OCI-LY1 (cell line): Measurements from ENCODE around the gene MXD4.
A peak's percentile ranks its signal among the peaks of the same experiment; 100 is the strongest.

Experiments used
- H2AFZ ChIP-seq: fragments of 200-600 bp; sonication (generic), shearing (Covaris generic); 2 replicates; pipeline ENCODE4 v1.6.0; 2014; ENCODE audit warnings: antibody characterized with exemption, mild to moderate bottlenecking, low read length
- H3F3A ChIP-seq: fragments of 200-600 bp; sonication (generic), shearing (Covaris generic); 2 replicates; pipeline ENCODE4 v1.6.0; 2014; ENCODE audit warnings: mild to moderate bottlenecking, antibody characterized with exemption, low read length, moderate library complexity; ENCODE audit not compliant: insufficient read depth
- H3K27ac ChIP-seq: fragments of 200-600 bp; sonication (generic); 2 replicates; pipeline ENCODE4 v1.5.1; 2014; ENCODE audit warnings: low read length, mixed run types, mild to moderate bottlenecking, low read depth; ENCODE audit not compliant: poor library complexity, severe bottlenecking
- H3K27me3 ChIP-seq: fragments of 200-600 bp; sonication (generic); 2 replicates; pipeline ENCODE4 v1.6.0; 2014; ENCODE audit warnings: antibody characterized with exemption, mild to moderate bottlenecking, low read length, moderate library complexity; ENCODE audit not compliant: insufficient read depth
- H3K36me3 ChIP-seq: fragments of 200-600 bp; sonication (generic); 2 replicates; pipeline ENCODE4 v1.6.1; 2014; ENCODE audit warnings: mild to moderate bottlenecking, antibody characterized with exemption, low read length, moderate library complexity, mixed read lengths; ENCODE audit not compliant: insufficient read depth
- H3K4me1 ChIP-seq: fragments of 200-600 bp; sonication (generic); 2 replicates; pipeline ENCODE4 v1.5.1; 2014; ENCODE audit warnings: mild to moderate bottlenecking, low read length, moderate library complexity; ENCODE audit not compliant: insufficient read depth, severe bottlenecking
- H3K4me2 ChIP-seq: fragments of 200-600 bp; sonication (generic), shearing (Covaris generic); 2 replicates; pipeline ENCODE4 v1.6.1; 2014; ENCODE audit warnings: low read length
- H3K4me3 ChIP-seq: fragments of 200-600 bp; sonication (generic); 2 replicates; pipeline ENCODE4 v1.5.1; 2014; ENCODE audit warnings: low read length, low read depth, mild to moderate bottlenecking, mixed read lengths; ENCODE audit not compliant: poor library complexity, severe bottlenecking
- H3K79me2 ChIP-seq: fragments of 200-600 bp; shearing (Covaris generic); 2 replicates; pipeline ENCODE4 v1.6.1; 2016; ENCODE audit warnings: mixed run types, low read length, mixed read lengths; ENCODE audit not compliant: insufficient read depth
- H3K9ac ChIP-seq: fragments of 200-600 bp; sonication (generic), shearing (Covaris generic); 2 replicates; pipeline ENCODE4 v1.6.1; 2014; ENCODE audit warnings: mild to moderate bottlenecking, low read length, mixed read lengths
- H3K9me2 ChIP-seq: fragments of 200-600 bp; sonication (generic), shearing (Covaris generic); 2 replicates; pipeline ENCODE4 v1.6.1; 2014; ENCODE audit warnings: low read depth, mild to moderate bottlenecking, low read length, mixed read lengths
- H3K9me3 ChIP-seq: fragments of 200-600 bp; shearing (Covaris generic); 2 replicates; pipeline ENCODE4 v1.6.1; 2014; ENCODE audit warnings: low read length, mixed read lengths
- H4K20me1 ChIP-seq: fragments of 200-600 bp; sonication (generic), shearing (Covaris generic); 2 replicates; pipeline ENCODE4 v1.6.0; 2016; ENCODE audit warnings: mild to moderate bottlenecking, low read length; ENCODE audit not compliant: insufficient read depth
- CTCF ChIP-seq: fragments of 200-600 bp; sonication (generic), shearing (Covaris generic); IDR thresholded peaks from 2 replicates; pipeline ENCODE4 v1.5.1; 2017; ENCODE audit warnings: mild to moderate bottlenecking, antibody characterized with exemption, low read length, moderate library complexity, mixed read lengths
- EZH2 ChIP-seq: fragments of 200-600 bp; sonication (generic), shearing (Covaris generic); IDR thresholded peaks from 2 replicates; pipeline ENCODE4 v1.8.0; 2017; ENCODE audit warnings: borderline replicate concordance, mixed run types, mild to moderate bottlenecking, antibody characterized with exemption, low read length, moderate library complexity, mixed read lengths

The MXD4 gene

GRCh38 chr4:2261853-2262144 lies at the start of gene MXD4:
Gene MXD4, minus strand, starts transcription at chr4:2262109. Its CDS starts 129 bp downstream, at chr4:2261980.
- Histone ChIP-seq H3K79me2 (no peaks in the 10 kb centered on the region), H3K9ac (peak within 1 kb of the TSS; percentile 91), H3K4me3 (peak within 1 kb of the TSS; percentile 75), H3K9me2 (no peaks in the 10 kb centered on the region), H2AFZ (no peak within 1 kb of the TSS), H3F3A (no peaks in the 10 kb centered on the region), H4K20me1 (no peaks in the 10 kb centered on the region), H3K27ac (peak within 1 kb of the TSS; percentile 51), H3K36me3 (no peaks in the 10 kb centered on the region), H3K4me2 (peak within 1 kb of the TSS; percentile 84), H3K9me3 (no peaks in the 10 kb centered on the region), H3K27me3 (no peaks in the 10 kb centered on the region), H3K4me1 (peaks cover 29% of the 10 kb centered on the region)
- TF ChIP-seq EZH2 (no peak), CTCF (no peak)

GRCh38 chr4:2306773-2307410 lies 45.0 kb upstream of the MXD4 start:
- H3K9me2 ChIP-seq, result no peaks in the 10 kb centered on the region
- H4K20me1 ChIP-seq, result no peaks in the 10 kb centered on the region
- no peaks in the 10 kb centered on the region for H3F3A ChIP-seq
- no peak overlapping the region for H3K9ac ChIP-seq
- H3K4me3 ChIP-seq, result no peak overlapping the region
- TF ChIP-seq CTCF, result no peak
- TF ChIP-seq EZH2, result no peak
- no peaks in the 10 kb centered on the region for H3K27me3 ChIP-seq
- H3K79me2 ChIP-seq, result no peaks in the 10 kb centered on the region
- no peak overlapping the region for H3K27ac ChIP-seq
- H3K36me3 ChIP-seq, result no peaks in the 10 kb centered on the region; the same call in 1 of the 2 replicates
- no peak overlapping the region for H2AFZ ChIP-seq
- H3K9me3 ChIP-seq, result no peaks in the 10 kb centered on the region
- H3K4me2 ChIP-seq, result no peak overlapping the region
- H3K4me1 ChIP-seq, result peaks cover 4% of the 10 kb centered on the region

GRCh38 chr4:2305766-2306501 lies 44.0 kb upstream of the MXD4 start:
- Histone ChIP-seq H3K9me3 (no peaks in the 10 kb centered on the region), H3K27ac (no peak overlapping the region), H3K4me2 (no peak overlapping the region), H3K27me3 (no peaks in the 10 kb centered on the region), H3F3A (no peaks in the 10 kb centered on the region), H2AFZ (no peak overlapping the region), H3K9me2 (no peaks in the 10 kb centered on the region), H3K9ac (no peak overlapping the region), H4K20me1 (no peaks in the 10 kb centered on the region), H3K4me1 (peaks cover 4% of the 10 kb centered on the region), H3K79me2 (no peaks in the 10 kb centered on the region), H3K36me3 (no peaks in the 10 kb centered on the region; the same call in 1 of the 2 replicates), H3K4me3 (no peak overlapping the region)
- TF ChIP-seq CTCF (no peak), EZH2 (no peak)
